ENCODE measurements around the gene ATXN1. TPM values are rescaled to one million over a fixed set of nuclear protein-coding genes. Genes with fewer than 3 reads are reported as not detected.

The ATXN1 gene
- total RNA-seq, 4 donors from 2014 or later: 24.9 to 48.0 (median 36.8) TPM

DNA sequence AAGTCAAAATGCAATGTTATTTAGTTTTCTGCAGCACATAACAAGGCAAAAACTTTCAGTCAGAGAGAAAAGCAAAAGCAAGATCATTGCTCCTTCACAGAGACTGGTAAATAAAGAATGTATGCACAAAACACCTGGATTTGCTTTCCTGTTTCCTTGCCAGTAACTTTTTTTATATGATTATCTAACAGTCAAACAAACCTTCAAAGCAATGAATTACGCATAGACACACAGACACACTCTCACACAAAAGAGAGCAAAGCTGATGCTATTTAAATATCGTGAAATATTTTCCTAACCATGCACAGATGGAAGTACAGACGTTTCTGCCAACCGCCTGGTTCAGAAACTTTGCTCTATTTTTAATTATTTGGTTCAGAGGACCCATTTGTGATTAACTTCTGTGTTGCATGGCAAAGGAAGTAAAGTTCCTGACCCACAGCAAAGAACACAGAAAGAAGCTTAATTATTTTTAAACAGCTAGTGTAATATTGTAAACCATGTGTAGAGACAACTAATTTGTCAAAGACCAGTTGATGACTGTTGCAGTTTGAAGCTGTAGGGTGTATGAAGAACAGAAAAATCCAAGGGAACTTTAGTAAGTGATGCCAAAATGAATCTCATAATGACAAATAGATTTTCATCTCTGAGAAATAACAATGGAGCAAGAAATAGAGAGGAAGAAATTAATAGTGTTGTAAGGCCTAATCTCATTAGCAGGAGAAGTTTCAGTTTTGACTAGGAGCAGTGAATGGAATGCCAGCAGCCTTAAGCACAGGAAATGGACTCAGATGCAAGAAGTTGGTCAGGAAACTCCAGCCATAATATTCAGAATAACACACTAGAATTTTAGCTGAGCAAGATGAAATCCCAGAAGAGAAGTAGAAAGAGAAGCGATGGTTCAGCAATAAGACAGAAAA lies 24.1 kb downstream of the ATXN1 start:
- 50 to 51% methylated on average over 5 of the region's 5 CpGs for WGBS, 2 donors
- Histone ChIP-seq H3K27me3 (no peaks in the 10 kb centered on the region), H3K4me1 (peaks cover 0 to 61% (median 31%) of the 10 kb centered on the region in 4 donors), H3K4me3 (no peak overlapping the region), H3K9me3 (no peaks in the 10 kb centered on the region), H3K36me3 (no peaks in the 10 kb centered on the region), H3K27ac (peak overlapping the region in 2 of 4 donors; percentile 39 to 58)
- DNase-seq (ENCODE audit: low spot score in 2 of 2): no peak
- TF ChIP-seq CTCF (IDR thresholded peaks at IDR 0.05): no peak
- no peak for TF ChIP-seq EP300 (IDR thresholded peaks at IDR 0.05)
- no peak for TF ChIP-seq POLR2A (IDR thresholded peaks at IDR 0.05)

- Histone ChIP-seq H3K27ac (no peak overlapping the region), H3K36me3 (no peaks in the 10 kb centered on the region), H3K4me3 (no peak overlapping the region), H3K4me1 (peaks cover 0 to 46% (median 27%) of the 10 kb centered on the region in 4 donors), H3K9me3 (no peaks in the 10 kb centered on the region), H3K27me3 (no peaks in the 10 kb centered on the region)
- no peak for DNase-seq (ENCODE audit: low spot score in 2 of 2)
- TF ChIP-seq CTCF (IDR thresholded peaks at IDR 0.05) (no peak), EP300 (IDR thresholded peaks at IDR 0.05) (no peak)
- 87 to 96% methylated on average over 2 of the region's 2 CpGs for WGBS, 2 donors
Measured at GRCh38 chr6:16735014-16735413, 26.2 kb downstream of the ATXN1 start.

- TF ChIP-seq POLR2A (IDR thresholded peaks at IDR 0.05) (no peak), EP300 (IDR thresholded peaks at IDR 0.05) (no peak)
- no peaks in the 10 kb centered on the region for H3K27me3 ChIP-seq
- peaks cover 0 to 26% (median 19%) of the 10 kb centered on the region in 4 donors for H3K4me1 ChIP-seq
- no peaks in the 10 kb centered on the region for H3K9me3 ChIP-seq
- no peak overlapping the region for H3K27ac ChIP-seq
- 75 to 79% methylated on average over 6 of the region's 6 CpGs for WGBS, 2 donors
- H3K4me3 ChIP-seq: no peak overlapping the region
- no peak for DNase-seq (ENCODE audit: low spot score in 2 of 2)
- no peaks in the 10 kb centered on the region for H3K36me3 ChIP-seq
Measured at GRCh38 chr6:16733085-16733484, 28.2 kb downstream of the ATXN1 start.

GRCh38 chr6:16731478-16732051 lies 29.7 kb downstream of the ATXN1 start:
- no peak for DNase-seq (ENCODE audit: low spot score in 2 of 2)
- 67% methylated on average over 6 of the region's 6 CpGs for WGBS, 2 donors
- Histone ChIP-seq H3K36me3 (no peaks in the 10 kb centered on the region), H3K27ac (no peak overlapping the region), H3K9me3 (no peaks in the 10 kb centered on the region), H3K4me1 (peaks cover 0 to 15% (median 12%) of the 10 kb centered on the region in 4 donors), H3K27me3 (no peaks in the 10 kb centered on the region), H3K4me3 (no peak overlapping the region)
- no peak for TF ChIP-seq EP300 (IDR thresholded peaks at IDR 0.05)
- TF ChIP-seq CTCF (IDR thresholded peaks at IDR 0.05): no peak
- no peak for TF ChIP-seq POLR2A (IDR thresholded peaks at IDR 0.05)

DNA sequence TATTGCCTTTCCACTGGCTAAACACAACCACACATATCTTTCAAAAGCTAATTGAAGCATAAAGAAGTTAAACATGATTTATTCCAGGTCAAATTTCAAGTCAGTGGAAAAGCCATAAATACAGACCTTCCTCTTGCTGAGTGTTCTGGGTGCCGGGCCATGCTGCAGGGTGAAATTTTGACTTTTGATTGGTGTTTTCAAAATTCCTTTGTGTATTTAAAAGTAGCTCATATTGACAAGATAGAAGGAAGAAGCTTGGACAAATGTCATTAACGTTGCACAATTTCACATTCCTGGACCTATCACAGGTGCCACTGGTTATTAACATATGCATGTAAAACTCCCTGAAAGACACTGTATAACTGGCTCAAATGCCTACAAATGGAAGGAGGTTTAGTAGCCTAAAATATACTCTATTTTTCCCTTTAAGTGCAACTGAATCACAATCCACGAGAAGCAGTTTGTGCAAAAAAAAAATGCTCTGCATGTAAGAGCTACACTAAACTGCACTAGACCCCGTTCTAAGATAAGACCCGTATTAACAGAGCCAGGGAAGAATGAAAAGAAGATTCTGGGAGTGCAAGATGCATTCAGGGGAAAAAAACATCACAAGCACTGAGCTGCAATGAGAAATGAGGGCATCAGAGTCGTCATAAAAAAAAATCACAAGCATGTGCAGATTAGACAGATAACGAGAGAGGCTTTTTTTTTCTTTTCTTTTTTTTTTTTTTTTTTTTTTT lies 30.4 kb downstream of the ATXN1 start:
- Histone ChIP-seq H3K4me3 (no peak overlapping the region), H3K36me3 (no peaks in the 10 kb centered on the region), H3K9me3 (no peaks in the 10 kb centered on the region), H3K27ac (no peak overlapping the region), H3K4me1 (peaks cover 0 to 20% (median 12%) of the 10 kb centered on the region in 4 donors), H3K27me3 (no peaks in the 10 kb centered on the region)
- 53 to 62% methylated on average over 7 of the region's 7 CpGs for WGBS, 2 donors
- DNase-seq (ENCODE audit: low spot score in 2 of 2): no peak
- TF ChIP-seq EP300 (IDR thresholded peaks at IDR 0.05) (no peak), POLR2A (IDR thresholded peaks at IDR 0.05) (no peak), CTCF (IDR thresholded peaks at IDR 0.05) (no peak)
